Activated CD4-positive, CD25-positive, alpha-beta regulatory T cell treated with anti-CD3 and anti-CD28 coated beads, Interleukin-2, amount 50 U/mL, for 16 hours (primary cell): ENCODE data around the gene KCNK16.

Experiments
- DNase-seq: peaks from one replicate; pipeline ENCODE4 v3.0.0-alpha.2; 2020; ENCODE audit warnings: low read depth, low spot score

The KCNK16 gene

GRCh38 chr6:39276379-39276995 lies 46.0 kb downstream of the KCNK16 start:
- no peak for DNase-seq

DNA sequence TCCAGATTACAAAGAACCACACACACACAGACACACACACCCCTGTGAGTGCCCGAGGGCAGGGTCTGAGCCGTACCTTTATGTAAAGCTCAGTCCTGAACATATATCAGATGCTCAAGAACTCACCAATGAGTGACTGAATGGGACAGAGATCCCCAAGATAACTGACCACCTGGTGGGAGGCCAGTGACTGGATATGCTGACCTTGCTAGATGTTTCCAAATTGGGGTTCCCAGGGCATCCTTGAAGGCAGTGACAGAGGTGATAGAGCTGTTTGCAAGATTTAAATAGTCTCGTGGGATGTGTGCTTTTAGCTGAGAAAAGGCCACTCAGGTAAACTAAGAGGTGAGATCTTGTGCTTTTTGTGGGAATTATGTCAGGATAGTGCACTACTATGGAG lies 47.6 kb downstream of the KCNK16 start:
- no peak for DNase-seq

DNA sequence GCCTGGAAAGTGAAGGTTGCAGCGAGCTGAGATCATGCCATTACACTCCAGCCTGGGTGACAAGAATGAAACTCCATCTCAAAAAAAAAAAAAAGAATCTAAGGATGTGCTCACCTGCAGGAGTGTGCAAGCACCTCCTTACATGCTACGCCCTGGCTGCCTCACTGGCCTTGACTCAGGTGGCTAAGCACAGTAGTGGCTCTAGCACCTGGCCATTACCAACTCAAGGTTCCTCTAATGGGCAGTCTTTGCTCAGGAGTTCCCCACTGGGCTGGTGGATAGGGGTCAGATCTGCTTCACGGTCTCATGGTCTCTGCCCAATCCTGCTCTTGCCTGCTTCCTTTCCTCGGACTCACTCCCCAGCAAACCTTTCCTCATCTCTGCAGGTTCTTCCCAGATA lies 48.0 kb downstream of the KCNK16 start:
- no peak for DNase-seq

DNA sequence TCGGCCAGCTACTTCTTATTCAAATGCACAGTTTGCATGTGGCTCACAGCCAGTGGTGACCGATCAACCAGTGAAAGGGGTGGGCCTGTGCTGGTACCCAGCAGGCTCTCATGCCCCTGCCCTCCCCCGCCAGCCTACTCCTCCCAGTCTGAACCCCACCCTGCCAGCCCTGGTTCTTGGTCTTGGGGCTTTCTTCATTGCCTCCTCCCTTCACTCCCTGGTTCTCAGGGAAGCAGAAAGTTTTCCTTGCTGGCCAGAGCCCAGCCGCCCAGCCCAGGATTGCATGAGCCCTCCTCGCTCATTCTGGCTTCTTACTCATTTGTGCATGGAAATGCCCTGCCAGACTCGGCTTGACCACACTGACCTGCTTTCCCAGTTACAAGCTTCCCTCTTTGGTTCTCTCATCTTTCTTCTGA lies 49.1 kb downstream of the KCNK16 start:
- no peak for DNase-seq

GRCh38 chr6:39269961-39270360 lies 52.5 kb downstream of the KCNK16 start:
- DNase-seq = no peak

DNA sequence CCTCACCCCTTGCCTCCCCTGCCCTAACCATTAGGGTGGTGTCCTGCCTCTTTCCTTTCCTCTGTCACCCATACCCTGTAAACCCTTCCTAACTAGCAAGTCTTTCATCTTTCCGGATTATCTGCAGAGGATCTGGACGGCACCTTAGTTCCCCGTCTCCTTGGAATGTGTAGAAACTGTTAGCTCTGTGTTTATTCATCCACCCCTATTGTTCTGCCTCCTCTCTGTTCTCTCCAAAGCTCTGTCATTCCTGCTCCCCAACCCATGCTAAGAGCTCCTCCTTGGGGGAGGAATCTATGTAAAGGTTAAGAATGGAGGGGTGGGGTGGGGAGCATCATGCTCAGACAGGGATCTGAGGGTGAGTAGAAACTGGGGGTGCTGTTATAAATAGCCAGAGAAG lies 53.8 kb downstream of the KCNK16 start:
- no peak for DNase-seq

DNA sequence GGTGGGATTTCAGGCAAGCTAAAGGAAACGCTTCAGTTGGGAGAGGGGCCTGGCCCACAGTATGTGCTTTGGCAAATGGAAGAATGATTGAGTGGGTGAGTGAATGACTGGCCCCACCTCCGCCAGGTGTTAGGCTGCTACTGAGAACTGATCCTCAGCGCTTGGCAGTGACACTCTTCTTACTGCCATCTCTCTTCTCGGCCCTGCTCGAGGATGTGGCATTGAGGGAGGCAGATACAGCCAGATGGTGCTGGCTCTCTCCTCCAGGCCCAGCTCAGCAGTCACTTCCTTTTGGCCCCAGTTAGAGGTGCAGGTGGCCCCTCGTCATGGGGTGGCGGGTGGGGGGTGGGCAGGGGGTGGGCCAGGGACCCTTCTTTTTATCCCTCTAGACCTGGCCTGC lies 54.3 kb downstream of the KCNK16 start:
- no peak for DNase-seq

- no peak for DNase-seq
These were observed 55.6 kb downstream of the KCNK16 start for GRCh38 chr6:39266782-39267355.

DNA sequence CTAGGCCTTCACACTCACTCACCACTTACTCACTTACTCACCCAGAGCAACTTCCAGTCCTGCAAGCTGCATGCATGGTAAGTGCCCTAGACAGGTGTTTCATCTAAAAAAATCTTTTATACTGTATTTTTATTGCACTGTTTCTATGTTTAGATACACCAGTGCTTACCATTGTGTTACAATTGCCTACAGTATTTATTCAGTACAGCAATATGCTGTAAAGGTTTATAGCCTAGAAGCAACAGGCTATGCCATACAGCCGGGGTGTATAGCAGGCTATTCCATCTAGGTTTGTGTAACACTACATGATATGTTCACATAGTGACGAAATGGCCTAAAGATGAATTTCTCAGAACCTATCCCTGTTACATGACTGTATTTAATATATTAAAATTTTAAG lies 56.1 kb downstream of the KCNK16 start:
- DNase-seq = no peak
